Tibial artery (tissue), 4 donors: ENCODE results near the gene ACSS1.

Experiments
- DNase-seq, 2 donors: peaks; one replicate each; pipeline ENCODE4 v3.0.0-alpha.2; 2019
- H3K27ac ChIP-seq, 2 donors: fragments of 200-600 bp; sonication (generic) in 1 of 2; 1 replicate in 1 of 2; 2 replicates in 1 of 2; pipeline ENCODE4 v1.5.1; 2018 to 2019; ENCODE audit warnings: mild to moderate bottlenecking in 1 of 2
- H3K27me3 ChIP-seq, 2 donors: fragments of 200-600 bp; sonication (generic) in 1 of 2; one replicate each; pipeline versions ENCODE4 v1.5.1 to v1.6.0; 2016 to 2019
- H3K36me3 ChIP-seq, 3 donors: fragments of 200-600 bp; sonication (generic) in 2 of 3; one replicate each; pipeline ENCODE4 v1.5.1; 2016 to 2019; ENCODE audit warnings: mild to moderate bottlenecking in 2 of 3
- H3K4me1 ChIP-seq, 4 donors: fragments of 200-600 bp; sonication (generic) in 2 of 4; 1 replicate in 3 of 4; 2 replicates in 1 of 4; pipeline ENCODE4 v1.5.1; 2016 to 2019
- H3K4me3 ChIP-seq, 2 donors: fragments of 200-600 bp; sonication (generic) in 1 of 2; 1 replicate in 1 of 2; 2 replicates in 1 of 2; pipeline ENCODE4 v1.5.1; 2018 to 2019; ENCODE audit warnings: mild to moderate bottlenecking in 2 of 2
- H3K9me3 ChIP-seq, 3 donors: fragments of 200-600 bp; sonication (generic) in 1 of 3; one replicate each; pipeline ENCODE4 v1.5.1; 2016 to 2019
- CTCF ChIP-seq, 2 experiments: fragments of 200-600 bp in 1 of 2; fragments of 450-650 bp in 1 of 2; IDR thresholded peaks; one replicate each; pipeline ENCODE4 v1.5.1; 2017 to 2019; ENCODE audit warnings: antibody characterized with exemption in 2 of 2, mild to moderate bottlenecking in 1 of 2, moderate library complexity in 1 of 2
- intact Hi-C: fragments of 100-400 bp; cut with DNase I; formaldehyde crosslinking; loops from one replicate; pipeline ENCODE4 v1.15.0; 2023; ENCODE audit warnings: low total_unique reads

The ACSS1 gene

DNA sequence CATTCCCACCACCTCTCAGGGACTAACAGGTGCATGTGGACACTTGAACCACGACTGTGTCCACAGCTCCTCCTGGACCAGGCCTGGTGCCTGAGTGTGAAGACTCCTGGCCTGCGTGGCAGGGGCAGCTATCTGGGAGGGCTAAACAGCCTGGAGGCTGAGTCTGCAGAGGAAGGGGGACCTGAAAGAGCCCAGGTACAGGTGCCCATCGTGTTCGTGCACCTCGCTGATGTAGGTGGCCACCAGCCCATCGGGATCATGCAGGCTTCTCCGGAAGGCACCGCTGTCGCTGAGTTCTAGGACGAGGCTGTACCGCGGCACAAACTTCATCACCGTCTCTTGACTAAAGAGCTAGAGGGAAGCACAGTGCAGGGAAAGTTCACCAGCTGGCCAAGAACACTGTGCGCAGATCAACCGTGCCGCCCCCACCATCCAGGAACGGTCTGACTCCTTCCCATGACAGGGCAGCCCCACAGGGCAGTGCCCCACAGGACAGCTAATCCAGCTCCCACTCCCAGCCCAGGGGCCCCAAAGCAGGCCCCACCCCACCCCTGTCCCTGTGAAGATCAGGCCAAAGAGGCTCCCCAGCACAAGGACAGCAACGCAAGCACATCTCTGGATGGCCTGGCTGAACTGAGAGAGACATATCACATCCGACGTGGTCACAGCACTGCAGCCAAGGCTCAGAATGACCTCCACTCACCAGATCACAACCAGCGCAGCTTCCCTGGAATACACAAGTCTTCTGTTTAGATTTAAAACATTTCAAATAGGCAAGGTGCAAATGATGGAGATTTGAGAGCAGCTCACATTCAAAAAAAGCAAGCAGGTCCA is 94.0 kb downstream of the ACSS1 start:
- TF ChIP-seq CTCF (IDR thresholded peaks at IDR 0.05): no peak
- DNase-seq: no peak
- H3K27me3 ChIP-seq: no peaks in the 10 kb centered on the region
- intact Hi-C loops: no loop called here
- no peak overlapping the region for H3K27ac ChIP-seq
- H3K4me1 ChIP-seq: no peaks in the 10 kb centered on the region
- no peak overlapping the region for H3K4me3 ChIP-seq
- peaks cover 52 to 100% (median 94%) of the 10 kb centered on the region in 3 donors for H3K36me3 ChIP-seq
- H3K9me3 ChIP-seq: no peaks in the 10 kb centered on the region

DNA sequence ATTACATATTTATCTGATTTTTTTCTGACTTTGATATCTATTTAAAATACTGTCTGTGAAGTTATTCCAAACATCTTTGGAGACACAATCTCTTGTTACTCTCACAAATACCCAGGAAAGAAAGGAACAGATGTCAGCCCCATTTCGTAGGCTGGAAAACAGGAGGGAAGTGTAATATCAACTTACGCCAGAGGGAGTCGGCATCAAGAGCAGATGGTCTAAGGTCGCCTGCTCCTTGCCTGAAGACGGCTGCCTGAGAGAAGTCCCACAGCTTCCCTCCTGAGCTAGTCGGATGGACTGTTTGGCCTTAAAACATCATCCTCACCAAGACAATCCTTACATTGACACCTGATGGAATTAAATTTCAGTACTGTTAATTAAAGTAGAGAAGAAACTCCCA is 95.4 kb downstream of the ACSS1 start:
- no peak for DNase-seq
- H3K27ac ChIP-seq: no peak overlapping the region
- peaks cover 39 to 100% (median 84%) of the 10 kb centered on the region in 3 donors for H3K36me3 ChIP-seq
- no peaks in the 10 kb centered on the region for H3K9me3 ChIP-seq
- intact Hi-C loops: no loop called here
- H3K4me3 ChIP-seq: no peak overlapping the region
- no peak for TF ChIP-seq CTCF (IDR thresholded peaks at IDR 0.05)
- H3K4me1 ChIP-seq: no peaks in the 10 kb centered on the region
- no peaks in the 10 kb centered on the region for H3K27me3 ChIP-seq

DNA sequence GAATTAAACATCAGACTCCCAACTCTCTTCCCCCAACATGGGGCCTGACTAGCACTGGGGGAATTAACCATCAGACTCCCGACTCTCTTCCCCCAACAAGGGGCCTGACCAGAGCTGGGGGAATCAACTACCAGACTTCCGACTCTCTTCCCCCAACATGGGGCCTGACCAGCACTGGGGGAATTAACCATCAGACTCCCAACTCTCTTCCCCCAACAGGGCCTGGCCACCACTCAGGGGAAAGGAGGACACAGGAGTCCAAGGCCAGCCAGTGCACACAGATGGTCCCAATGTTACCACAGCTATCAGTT is 95.8 kb downstream of the ACSS1 start:
- Histone ChIP-seq H3K4me1 (no peaks in the 10 kb centered on the region), H3K27ac (no peak overlapping the region), H3K4me3 (no peak overlapping the region), H3K9me3 (no peaks in the 10 kb centered on the region), H3K27me3 (no peaks in the 10 kb centered on the region), H3K36me3 (peaks cover 39 to 100% (median 84%) of the 10 kb centered on the region in 3 donors)
- intact Hi-C loops: no loop called here
- no peak for TF ChIP-seq CTCF (IDR thresholded peaks at IDR 0.05)
- DNase-seq: no peak

DNA sequence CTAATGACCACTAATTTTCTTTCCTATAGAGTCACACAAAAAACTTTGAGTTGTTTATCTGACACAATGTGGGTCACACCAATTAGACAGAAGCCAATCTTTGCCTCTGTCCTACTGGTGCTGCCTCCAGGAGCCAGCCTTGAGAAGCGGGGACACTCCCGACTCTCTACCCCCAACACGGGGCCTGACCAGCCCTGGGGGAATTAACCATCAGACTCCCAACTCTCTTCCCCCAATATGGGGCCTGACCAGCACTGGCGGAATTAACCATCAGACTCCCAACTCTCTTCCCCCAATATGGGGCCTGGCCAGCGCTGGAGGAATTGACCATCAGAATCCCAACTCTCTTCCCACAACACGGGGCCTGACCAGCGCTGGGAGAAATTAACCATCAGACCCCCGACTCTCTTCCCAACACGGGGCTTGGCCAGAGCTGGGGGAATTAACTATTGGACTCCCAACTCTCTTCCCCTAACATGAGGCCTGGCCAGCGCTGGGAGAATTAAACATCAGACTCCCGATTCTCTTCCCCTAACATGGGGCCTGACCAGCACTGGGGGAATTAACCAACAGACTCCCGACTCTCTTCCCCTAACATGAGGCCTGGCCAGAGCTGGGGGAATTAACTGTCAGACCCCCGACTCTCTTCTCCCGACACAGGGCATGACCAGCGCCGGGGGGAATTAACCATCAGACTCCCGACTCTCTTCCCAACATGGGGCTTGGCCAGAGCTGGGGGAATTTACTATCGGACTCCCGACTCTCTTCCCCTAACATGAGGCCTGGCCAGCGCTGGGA is 96.4 kb downstream of the ACSS1 start:
- Histone ChIP-seq H3K9me3 (no peaks in the 10 kb centered on the region), H3K4me3 (no peak overlapping the region), H3K4me1 (no peaks in the 10 kb centered on the region), H3K27ac (no peak overlapping the region), H3K36me3 (peaks cover 39 to 100% (median 81%) of the 10 kb centered on the region in 3 donors), H3K27me3 (no peaks in the 10 kb centered on the region)
- TF ChIP-seq CTCF (IDR thresholded peaks at IDR 0.05): no peak
- no peak for DNase-seq
- intact Hi-C loops: no loop called here

GRCh38 chr20:24960861-24961260 is 97.1 kb downstream of the ACSS1 start:
- H3K4me1 ChIP-seq: no peaks in the 10 kb centered on the region
- no peaks in the 10 kb centered on the region for H3K9me3 ChIP-seq
- H3K27me3 ChIP-seq: no peaks in the 10 kb centered on the region
- intact Hi-C loops: no loop called here
- H3K27ac ChIP-seq: no peak overlapping the region
- H3K36me3 ChIP-seq: peaks cover 39 to 100% (median 82%) of the 10 kb centered on the region in 3 donors
- TF ChIP-seq CTCF (IDR thresholded peaks at IDR 0.05): no peak
- no peak for DNase-seq
- H3K4me3 ChIP-seq: no peak overlapping the region
